CD14-positive monocyte (primary cell): Measurements from ENCODE around the gene ERCC6L2. TPM values are rescaled to one million over a fixed set of nuclear protein-coding genes. Genes with fewer than 3 reads are reported as not detected.

Source experiments
- DNase-seq, 3 donors: peaks; one replicate each; pipeline ENCODE4 v3.0.0-alpha.2; 2011 to 2022
- H2AFZ ChIP-seq: 2 replicates; pipeline ENCODE4 v1.6.0; 2012; ENCODE audit warnings: mild to moderate bottlenecking, low read depth, low read length, inconsistent platforms; ENCODE audit not compliant: insufficient read depth, poor library complexity, severe bottlenecking
- H3K27ac ChIP-seq, 2 donors: 1 replicate in 1 of 2; 2 replicates in 1 of 2; pipeline ENCODE4 v1.5.1; 2012 to 2013; ENCODE audit warnings: low read length in 2 of 2, control low read depth in 1 of 2, inconsistent platforms in 1 of 2, low read depth in 1 of 2, mild to moderate bottlenecking in 1 of 2
- H3K27me3 ChIP-seq, 2 donors: one replicate each; pipeline versions ENCODE4 v1.6.0 to v1.6.1; 2011 to 2013; ENCODE audit warnings: low read length in 2 of 2; ENCODE audit not compliant: control insufficient read depth in 2 of 2, insufficient read depth in 2 of 2
- H3K36me3 ChIP-seq, 2 donors: replicated peaks in 1 of 2; 1 replicate in 1 of 2; 2 replicates in 1 of 2; pipeline versions ENCODE4 v1.5.1 to v1.6.1; 2012 to 2013; ENCODE audit warnings: low read length in 2 of 2, control low read depth in 1 of 2, inconsistent platforms in 1 of 2, mild to moderate bottlenecking in 1 of 2; ENCODE audit not compliant: insufficient read depth in 2 of 2, control insufficient read depth in 1 of 2
- H3K4me1 ChIP-seq, 2 donors: 1 replicate in 1 of 2; 2 replicates in 1 of 2; pipeline versions ENCODE4 v1.5.1 to v1.6.1; 2012 to 2013; ENCODE audit warnings: low read length in 2 of 2, control low read depth in 1 of 2, inconsistent platforms in 1 of 2, mild to moderate bottlenecking in 1 of 2, moderate library complexity in 1 of 2; ENCODE audit not compliant: insufficient read depth in 2 of 2, control insufficient read depth in 1 of 2
- H3K4me2 ChIP-seq: replicated peaks from 2 replicates; pipeline ENCODE3; 2012; ENCODE audit warnings: low read length, moderate library complexity, mild to moderate bottlenecking; ENCODE audit not compliant: poor library complexity, severe bottlenecking; ENCODE audit errors: extremely low read depth
- H3K4me3 ChIP-seq, 3 experiments: fragments of 200-600 bp in 1 of 3; sonication (generic) in 1 of 3; replicated peaks in 1 of 3; 1 replicate in 2 of 3; 2 replicates in 1 of 3; pipeline ENCODE4 v1.5.1; 2011 to 2013; ENCODE audit warnings: low read length in 3 of 3, mild to moderate bottlenecking in 3 of 3, control low read depth in 2 of 3, low read depth in 2 of 3, inconsistent platforms in 1 of 3, moderate library complexity in 1 of 3
- H3K79me2 ChIP-seq: 2 replicates; pipeline ENCODE4 v1.6.0; 2012; ENCODE audit warnings: mild to moderate bottlenecking, control low read depth, inconsistent platforms, low read length, moderate library complexity; ENCODE audit not compliant: insufficient read depth
- H3K9ac ChIP-seq: 2 replicates; pipeline ENCODE4 v1.6.0; 2017; ENCODE audit warnings: low read length, mild to moderate bottlenecking; ENCODE audit not compliant: insufficient read depth, poor library complexity, severe bottlenecking
- H3K9me3 ChIP-seq, 2 donors: replicated peaks in 1 of 2; 1 replicate in 1 of 2; 2 replicates in 1 of 2; pipeline versions ENCODE4 v1.5.1 to v1.6.1; 2012 to 2013; ENCODE audit warnings: low read length in 2 of 2, control low read depth in 1 of 2; ENCODE audit not compliant: control insufficient read depth in 1 of 2, insufficient read depth in 1 of 2
- H4K20me1 ChIP-seq: 2 replicates; pipeline ENCODE4 v1.6.0; 2012; ENCODE audit warnings: mild to moderate bottlenecking, low read length, control low read depth, moderate library complexity; ENCODE audit not compliant: insufficient read depth
- H3K27ac Mint-ChIP-seq, 7 donors: one replicate each; pipeline ENCODE4 v1.8.0; 2020; ENCODE audit warnings: mild to moderate bottlenecking in 7 of 7, mixed read lengths in 7 of 7, moderate library complexity in 6 of 7, inconsistent platforms in 2 of 7
- H3K27me3 Mint-ChIP-seq, 3 donors: one replicate each; pipeline ENCODE4 v1.8.0; 2021 to 2022; ENCODE audit warnings: low read depth in 3 of 3, mild to moderate bottlenecking in 3 of 3, mixed read lengths in 3 of 3, moderate library complexity in 3 of 3, inconsistent platforms in 1 of 3
- H3K36me3 Mint-ChIP-seq, 2 donors: one replicate each; pipeline ENCODE4 v1.8.0; 2020; ENCODE audit warnings: mixed read lengths in 2 of 2, inconsistent platforms in 1 of 2, mild to moderate bottlenecking in 1 of 2
- H3K4me1 Mint-ChIP-seq: one replicate; pipeline ENCODE4 v1.8.0; 2020; ENCODE audit warnings: mild to moderate bottlenecking, mixed read lengths
- H3K4me3 Mint-ChIP-seq, 2 donors: one replicate each; pipeline ENCODE4 v1.8.0; 2020; ENCODE audit warnings: mild to moderate bottlenecking in 2 of 2, mixed read lengths in 2 of 2, moderate library complexity in 1 of 2
- H3K9me3 Mint-ChIP-seq, 7 donors: one replicate each; pipeline ENCODE4 v1.8.0; 2020 to 2022; ENCODE audit warnings: mixed read lengths in 7 of 7, mild to moderate bottlenecking in 6 of 7, moderate library complexity in 6 of 7, inconsistent platforms in 2 of 7
- WGBS: methylation state at CpG from one replicate; pipeline ENCODE4 v1.1.5; 2013; ENCODE audit warnings: missing lambda C conversion rate; ENCODE audit not compliant: insufficient coverage; 5-methylcytosine and 5-hydroxymethylcytosine counted together
- intact Hi-C, 2 donors: fragments of 100-400 bp; cut with micrococcal nuclease; formaldehyde crosslinking; loops; one replicate each; pipeline versions ENCODE4 v1.15.0 to v1.15.1; 2023
- polyA plus RNA-seq, 3 donors: library from polyadenylated mRNA; depleted of rRNA in 1 of 3; unstranded in 2 of 3; stranded (reverse) in 1 of 3; fragments of 300-500 nt in 2 of 3; fragments of >200 nt in 1 of 3; fragmentation: Illumina TruSeq in 2 of 3; gene quantifications; 1 replicate in 2 of 3; 2 replicates in 1 of 3; pipeline ENCODE4 v1.2.3, GENCODE V29; 2012 to 2021
- TF ChIP-seq, protein P1 (sequence below): fragments of 200-600 bp; IDR thresholded peaks from one replicate; pipeline ENCODE4 v1.8.0; 2022; ENCODE audit warnings: antibody characterized with exemption, mild to moderate bottlenecking

Gene ERCC6L2
- polyA plus RNA-seq, 3 donors: 7.1 to 18.9 (median 7.2) TPM

DNA sequence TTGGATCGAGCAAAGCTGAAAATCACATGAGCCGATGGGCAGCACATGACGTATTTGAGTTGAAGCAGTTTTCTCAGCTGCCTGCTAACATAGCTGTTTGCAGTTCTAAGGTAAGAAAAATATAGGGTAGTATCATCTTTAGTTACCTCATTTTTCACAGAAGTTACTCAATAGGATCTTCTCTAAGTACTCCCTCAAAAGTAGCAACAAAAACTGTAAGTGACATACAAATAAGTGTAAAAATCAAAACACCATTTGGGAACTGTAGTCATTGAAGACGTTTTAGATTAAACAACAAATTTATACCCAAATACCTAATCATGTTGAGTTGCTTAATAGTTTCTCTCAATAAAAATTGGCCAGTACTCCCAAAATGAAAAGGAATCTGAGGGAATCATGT, 102.6 kb downstream of the ERCC6L2 start:
- no peak for DNase-seq
- no peak overlapping the region for H3K4me2 ChIP-seq
- H3K27me3 ChIP-seq: no peaks in the 10 kb centered on the region
- TF ChIP-seq, protein P1, sequence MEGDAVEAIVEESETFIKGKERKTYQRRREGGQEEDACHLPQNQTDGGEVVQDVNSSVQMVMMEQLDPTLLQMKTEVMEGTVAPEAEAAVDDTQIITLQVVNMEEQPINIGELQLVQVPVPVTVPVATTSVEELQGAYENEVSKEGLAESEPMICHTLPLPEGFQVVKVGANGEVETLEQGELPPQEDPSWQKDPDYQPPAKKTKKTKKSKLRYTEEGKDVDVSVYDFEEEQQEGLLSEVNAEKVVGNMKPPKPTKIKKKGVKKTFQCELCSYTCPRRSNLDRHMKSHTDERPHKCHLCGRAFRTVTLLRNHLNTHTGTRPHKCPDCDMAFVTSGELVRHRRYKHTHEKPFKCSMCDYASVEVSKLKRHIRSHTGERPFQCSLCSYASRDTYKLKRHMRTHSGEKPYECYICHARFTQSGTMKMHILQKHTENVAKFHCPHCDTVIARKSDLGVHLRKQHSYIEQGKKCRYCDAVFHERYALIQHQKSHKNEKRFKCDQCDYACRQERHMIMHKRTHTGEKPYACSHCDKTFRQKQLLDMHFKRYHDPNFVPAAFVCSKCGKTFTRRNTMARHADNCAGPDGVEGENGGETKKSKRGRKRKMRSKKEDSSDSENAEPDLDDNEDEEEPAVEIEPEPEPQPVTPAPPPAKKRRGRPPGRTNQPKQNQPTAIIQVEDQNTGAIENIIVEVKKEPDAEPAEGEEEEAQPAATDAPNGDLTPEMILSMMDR: no peak
- H3K4me1 ChIP-seq: peaks cover 11 to 21% of the 10 kb centered on the region in 2 donors
- H3K9ac ChIP-seq: no peak overlapping the region
- H3K4me3 ChIP-seq: no peak overlapping the region
- Mint-ChIP-seq H3K4me3 (no peak overlapping the region), H3K36me3 (peaks cover 12 to 25% of the 10 kb centered on the region in 2 donors), H3K27me3 (peaks cover 0 to 3% (median 1%) of the 10 kb centered on the region in 3 donors), H3K4me1 (peaks cover 20% of the 10 kb centered on the region), H3K9me3 (peaks cover 0 to 4% (median 1%) of the 10 kb centered on the region in 7 donors), H3K27ac (no peak overlapping the region)
- no peaks in the 10 kb centered on the region for H3K9me3 ChIP-seq
- no peak overlapping the region for H2AFZ ChIP-seq
- no peaks in the 10 kb centered on the region for H4K20me1 ChIP-seq
- 100% methylated on average over 1 of the region's 4 CpGs for WGBS
- peaks cover 3 to 12% of the 10 kb centered on the region in 2 donors for H3K36me3 ChIP-seq
- H3K27ac ChIP-seq: no peak overlapping the region
- intact Hi-C loops: no loop called here
- no peaks in the 10 kb centered on the region for H3K79me2 ChIP-seq

DNA sequence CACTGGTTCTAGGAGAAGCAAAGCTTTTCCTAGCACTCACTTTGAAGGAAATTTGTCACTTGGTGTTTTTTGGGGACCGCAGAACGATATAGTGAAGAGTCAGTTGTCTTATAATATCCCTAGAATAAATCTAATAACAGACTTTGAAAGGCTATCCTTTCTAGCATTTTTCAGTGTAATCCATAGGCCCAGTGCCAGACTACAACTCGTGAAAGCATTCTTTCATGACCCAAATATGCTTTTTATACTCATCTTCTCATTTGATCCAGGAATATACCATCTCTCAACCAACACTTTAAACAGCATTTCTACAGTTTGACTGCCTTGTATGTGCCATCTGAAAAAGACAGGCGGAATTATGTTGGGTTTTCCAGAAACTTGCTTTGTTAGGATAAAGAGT, 104.0 kb downstream of the ERCC6L2 start:
- H3K9me3 Mint-ChIP-seq: no peaks in the 10 kb centered on the region
- peaks cover 0 to 1% (median 0%) of the 10 kb centered on the region in 3 donors for H3K27me3 Mint-ChIP-seq
- intact Hi-C loops: no loop called here
- H3K4me2 ChIP-seq: no peak overlapping the region
- H3K9me3 ChIP-seq: no peaks in the 10 kb centered on the region
- no peak for DNase-seq
- H3K4me1 ChIP-seq: peaks cover 11 to 21% of the 10 kb centered on the region in 2 donors
- TF ChIP-seq, protein P1: no peak
- H4K20me1 ChIP-seq: no peaks in the 10 kb centered on the region
- no peaks in the 10 kb centered on the region for H3K27me3 ChIP-seq
- H3K4me3 ChIP-seq: no peak overlapping the region
- no peaks in the 10 kb centered on the region for H3K36me3 ChIP-seq
- no peak overlapping the region for H3K9ac ChIP-seq
- peaks cover 20% of the 10 kb centered on the region for H3K4me1 Mint-ChIP-seq
- no peak overlapping the region for H3K4me3 Mint-ChIP-seq
- peaks cover 5 to 19% of the 10 kb centered on the region in 2 donors for H3K36me3 Mint-ChIP-seq
- no peak overlapping the region for H2AFZ ChIP-seq
- H3K27ac ChIP-seq: no peak overlapping the region
- no peaks in the 10 kb centered on the region for H3K79me2 ChIP-seq
- 100% methylated on average over 1 of the region's 4 CpGs for WGBS
- no peak overlapping the region for H3K27ac Mint-ChIP-seq
